Measurements from ENCODE around the gene FAM216A.
"Not testable (repeated sequence)": the region's sequence is repeated elsewhere in the genome, so short reads cannot be mapped to it uniquely, and the experiment has no call there.

The FAM216A gene, protein sequence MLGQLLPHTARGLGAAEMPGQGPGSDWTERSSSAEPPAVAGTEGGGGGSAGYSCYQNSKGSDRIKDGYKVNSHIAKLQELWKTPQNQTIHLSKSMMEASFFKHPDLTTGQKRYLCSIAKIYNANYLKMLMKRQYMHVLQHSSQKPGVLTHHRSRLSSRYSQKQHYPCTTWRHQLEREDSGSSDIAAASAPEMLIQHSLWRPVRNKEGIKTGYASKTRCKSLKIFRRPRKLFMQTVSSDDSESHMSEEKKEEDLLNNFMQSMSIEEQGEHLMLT

DNA sequence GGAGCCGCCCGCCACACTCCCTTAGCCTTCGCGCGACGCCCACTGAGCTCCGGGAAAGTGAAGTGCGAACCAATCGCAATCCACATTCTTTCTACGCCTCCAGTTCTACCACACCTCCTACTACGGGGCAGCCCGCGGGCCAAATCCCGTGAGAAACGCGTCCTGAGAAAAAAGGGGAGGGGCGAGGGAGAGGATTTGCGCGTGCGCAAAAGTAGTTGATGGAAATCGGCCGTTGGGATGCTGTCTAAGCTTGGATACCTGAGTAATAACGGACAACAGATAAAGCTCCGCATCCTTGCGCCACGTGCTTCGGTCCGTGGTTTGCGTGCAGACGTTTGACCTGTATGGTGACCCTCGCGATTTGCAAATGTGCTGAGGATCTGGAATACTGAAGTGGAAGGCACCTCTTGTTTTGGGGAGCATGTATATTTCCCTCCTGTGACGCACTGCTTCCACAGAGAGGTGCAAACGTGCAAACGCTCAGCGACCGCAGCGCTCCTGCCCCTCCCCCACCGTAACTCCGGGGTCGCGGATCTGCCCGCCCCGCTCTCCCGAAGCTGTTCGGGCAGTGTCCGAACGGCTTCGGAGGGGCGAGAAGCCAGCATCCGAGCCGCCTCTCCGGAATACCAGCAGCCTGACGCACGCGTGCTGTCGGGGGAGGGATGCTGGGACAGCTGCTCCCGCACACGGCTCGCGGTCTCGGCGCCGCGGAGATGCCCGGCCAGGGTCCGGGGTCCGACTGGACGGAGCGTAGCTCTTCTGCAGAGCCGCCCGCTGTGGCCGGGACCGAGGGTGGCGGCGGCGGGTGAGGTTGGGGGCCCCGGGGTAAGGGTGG lies at the start of gene FAM216A, which contains the start of gene GPN3:
Gene FAM216A (plus strand): TSS at position 632 of the 835 bp plus-strand sequence. CDS start 31 bp downstream, at position 663.
Gene GPN3 (minus strand): TSS at position 44 of the 835 bp plus-strand sequence. CDS start 54 bp downstream, outside the sequence.
- peak; percentile 96 for DNase-seq

DNA sequence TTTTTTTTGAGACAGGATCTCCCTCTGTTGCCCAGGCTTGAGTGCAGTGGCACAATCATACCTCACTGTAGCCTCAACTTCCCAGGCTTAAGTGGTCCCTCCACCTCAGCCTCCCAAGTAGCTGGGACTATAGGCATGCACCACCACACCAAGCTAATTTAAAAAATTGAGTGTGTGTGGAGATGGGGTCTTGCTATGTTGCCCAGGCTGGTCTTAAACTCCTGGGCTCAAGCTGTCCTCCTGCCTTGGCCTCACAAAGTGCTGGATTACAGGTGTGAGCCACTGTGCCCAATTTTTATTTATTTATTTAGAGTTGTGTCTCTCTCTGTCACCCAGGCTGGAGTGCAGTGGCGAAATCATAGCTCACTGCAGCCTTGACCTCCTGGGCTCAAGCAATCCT lies 48.0 kb upstream of the FAM216A start:
- DNase-seq: not testable (repeated sequence)

DNA sequence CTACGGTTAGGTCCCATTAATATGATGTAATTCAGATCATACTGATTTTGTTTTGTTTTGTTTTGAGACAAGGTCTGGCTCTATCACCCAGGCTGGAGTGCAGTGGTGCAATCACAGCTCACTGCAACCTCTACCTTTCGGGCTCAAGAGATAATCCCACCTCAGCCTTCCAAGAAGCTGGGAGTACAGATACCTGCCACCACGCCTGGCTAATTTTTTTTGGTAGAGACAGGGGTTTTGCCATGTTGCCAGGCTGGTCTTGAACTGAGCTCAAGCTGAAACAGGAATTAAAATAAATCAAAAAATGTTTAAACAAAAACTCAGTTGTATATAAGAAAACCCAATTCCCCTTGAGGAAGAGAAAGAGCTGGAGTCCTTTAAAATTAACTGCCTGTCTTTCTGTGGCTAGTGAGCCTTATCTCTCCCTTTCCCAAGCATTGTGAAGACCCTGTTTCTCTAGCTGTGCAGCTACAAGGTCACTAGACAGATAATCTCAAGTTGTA lies 47.4 kb upstream of the FAM216A start:
- DNase-seq: no peak

DNA sequence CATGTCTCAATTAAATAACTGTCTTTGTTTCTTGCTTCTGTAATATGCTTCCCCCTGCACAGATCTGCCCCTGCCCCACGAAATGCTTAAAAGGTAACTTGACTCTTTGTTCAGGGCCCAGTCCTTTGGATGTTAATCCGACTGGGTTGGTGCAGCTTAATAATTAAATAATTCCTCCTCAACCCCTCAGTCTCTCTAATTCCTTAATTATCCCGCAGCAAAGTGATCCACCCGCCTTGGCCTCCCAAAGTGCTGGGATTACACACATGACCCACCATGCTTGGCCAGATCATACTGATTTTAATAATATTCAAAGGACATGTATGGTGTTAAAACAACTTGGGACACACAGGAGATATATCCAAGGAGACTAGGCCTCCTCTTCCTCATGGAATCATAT lies 46.9 kb upstream of the FAM216A start:
- DNase-seq: no peak

DNA sequence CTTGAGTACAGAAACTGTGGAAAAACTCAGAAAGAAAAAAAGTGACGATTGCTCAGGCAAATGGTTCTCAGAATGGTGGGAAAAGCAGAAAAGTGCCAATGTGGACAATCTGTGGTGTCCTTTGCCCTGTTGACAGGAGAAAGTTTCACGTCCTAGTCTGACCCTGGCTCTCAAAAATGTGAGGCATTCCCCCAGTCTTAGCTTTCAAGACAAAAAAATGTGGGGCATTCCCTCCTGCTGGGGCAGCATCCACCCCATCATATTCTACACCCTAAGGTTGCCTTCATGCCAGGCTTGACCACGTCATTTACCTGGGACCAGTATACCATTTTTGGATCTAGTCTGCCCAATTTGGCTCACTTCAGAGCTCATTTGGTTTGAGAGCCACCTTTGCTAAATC lies 44.4 kb upstream of the FAM216A start:
- no peak for DNase-seq

DNA sequence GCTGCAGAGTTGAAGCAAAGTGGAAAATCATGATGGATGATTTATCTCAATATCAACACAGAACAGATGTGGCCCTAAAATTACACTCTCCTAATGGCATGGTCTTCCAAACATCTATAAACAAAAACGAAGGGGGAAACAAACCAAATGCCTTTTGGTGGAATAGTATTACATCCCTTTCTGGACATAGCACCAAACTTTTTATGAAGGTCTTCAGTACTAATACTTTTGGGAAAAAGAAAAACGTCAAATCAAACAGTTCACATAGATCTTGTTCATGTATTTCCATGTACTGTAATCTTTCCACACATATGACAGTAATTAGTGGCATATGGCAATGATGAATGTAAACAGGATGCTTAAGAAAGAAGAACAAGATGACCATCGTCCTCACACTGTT lies 42.2 kb upstream of the FAM216A start:
- no peak for DNase-seq

DNA sequence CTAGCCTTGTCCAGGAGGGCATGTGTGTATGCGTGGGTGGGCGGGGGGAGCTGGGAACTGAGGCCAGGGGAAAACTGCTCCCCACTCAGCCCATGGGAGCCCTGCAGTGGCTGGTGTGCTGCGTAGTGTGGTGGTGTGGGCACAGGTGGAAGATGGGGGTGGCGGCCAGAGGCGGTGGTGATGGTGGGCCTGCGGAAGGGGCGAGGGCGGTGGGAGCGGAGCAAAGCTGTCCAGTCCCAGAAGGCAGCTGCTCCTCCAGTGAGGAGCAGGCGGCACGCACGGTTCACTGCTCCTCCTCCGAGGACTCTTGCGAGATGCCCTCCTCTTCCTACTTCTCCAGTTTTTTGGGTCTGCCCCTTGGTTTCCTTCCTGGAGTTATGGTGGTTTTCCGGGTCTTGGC lies 39.0 kb upstream of the FAM216A start:
- not testable (repeated sequence) for DNase-seq

DNA sequence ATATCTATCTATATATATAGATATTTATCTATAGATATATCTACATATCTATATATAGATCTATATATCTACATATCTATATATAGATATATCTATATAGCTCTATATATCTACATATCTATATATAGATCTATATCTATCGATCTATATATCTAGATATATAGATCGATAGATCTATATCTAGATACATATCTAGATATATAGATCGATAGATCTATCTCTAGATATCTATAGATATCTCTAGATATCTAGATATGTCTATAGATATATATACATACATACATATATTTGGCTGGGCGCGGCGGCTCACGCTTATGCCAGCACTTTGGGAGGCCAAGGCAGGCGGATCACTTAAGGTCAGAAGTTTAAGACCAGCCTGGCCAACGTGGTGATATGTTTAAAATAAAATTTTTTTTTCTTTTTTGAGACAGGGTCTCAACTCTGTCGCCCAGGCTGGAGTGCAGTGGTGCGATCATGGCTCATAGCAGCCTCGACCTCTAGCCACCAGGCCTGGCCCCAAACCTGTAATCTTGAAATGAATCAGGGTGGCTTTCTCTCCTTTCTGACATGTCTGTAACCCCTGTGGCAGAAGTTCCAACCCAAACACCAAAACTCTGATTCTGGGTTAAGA lies 36.6 kb upstream of the FAM216A start:
- DNase-seq: no peak

DNA sequence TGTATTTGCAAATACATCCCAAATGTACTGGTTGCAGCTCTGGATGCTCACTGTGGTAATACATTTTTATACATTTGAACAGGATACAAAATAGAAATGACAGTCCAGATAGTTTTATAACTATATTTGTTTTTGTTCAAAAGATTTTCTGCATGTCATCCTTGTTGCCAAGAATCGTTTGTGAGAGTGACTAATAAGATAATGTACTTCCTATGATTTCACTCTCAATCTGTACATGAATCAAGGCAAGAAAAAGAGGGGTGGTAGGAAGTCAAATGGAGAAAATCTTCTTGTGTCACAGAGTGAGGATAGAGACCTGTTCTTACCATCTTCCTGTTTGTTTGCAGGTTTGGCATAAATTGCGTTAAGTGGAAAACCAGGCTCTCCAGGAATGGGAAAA lies 32.4 kb upstream of the FAM216A start:
- no peak for DNase-seq

DNA sequence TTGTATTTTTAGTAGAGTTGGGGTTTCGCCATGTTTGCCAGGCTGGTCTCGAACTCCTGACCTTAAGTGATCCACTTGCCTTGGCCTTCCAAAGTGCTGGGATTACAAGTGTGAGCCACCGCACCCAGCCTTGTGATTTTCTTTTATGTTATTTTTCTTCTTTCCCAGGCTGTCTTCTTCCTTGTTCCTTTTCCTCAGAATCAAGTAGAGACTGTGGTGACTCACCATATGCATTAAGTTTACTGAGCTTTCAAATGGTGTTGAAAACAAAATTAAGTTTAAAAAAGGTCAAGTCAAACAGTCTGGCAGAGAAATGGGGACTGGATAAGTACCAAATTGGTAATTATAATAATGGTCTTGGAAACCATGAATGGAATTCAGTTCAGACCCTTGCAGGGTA lies 24.2 kb upstream of the FAM216A start:
- DNase-seq: no peak

DNA sequence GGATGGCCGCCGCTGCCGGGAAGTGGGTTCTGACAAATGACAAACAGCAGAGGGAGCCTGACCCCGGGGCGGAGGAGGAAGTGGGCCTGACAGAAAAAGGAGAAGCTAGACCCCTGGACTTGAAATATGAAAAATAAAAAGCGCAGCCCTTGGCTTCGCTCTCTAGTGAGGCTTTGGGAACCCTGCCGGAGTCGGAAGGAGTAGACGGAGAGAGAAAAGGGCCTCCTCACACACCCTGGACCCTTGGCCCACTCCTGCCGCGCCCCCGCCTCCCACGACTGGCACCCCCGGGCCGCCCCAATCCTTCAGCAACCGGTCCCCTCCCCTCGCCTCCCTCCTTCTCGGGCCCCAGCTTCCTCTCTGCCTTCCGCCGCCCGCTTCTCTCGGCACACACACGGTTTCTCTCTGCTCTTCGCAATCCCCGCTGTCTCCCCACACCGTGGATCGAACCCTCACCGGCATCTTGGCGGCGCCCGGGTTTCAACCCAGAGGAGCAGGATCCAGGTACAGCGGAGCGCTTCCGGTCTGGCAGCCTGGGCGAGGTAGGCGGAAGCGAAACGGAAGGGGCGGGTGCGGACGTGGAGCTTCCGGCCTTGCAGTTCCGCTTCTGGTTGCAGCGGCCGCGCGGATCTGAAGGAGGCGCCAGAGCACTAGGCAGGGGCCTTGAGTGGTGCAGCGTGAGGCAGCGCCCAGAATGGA lies 18.7 kb upstream of the FAM216A start, which contains the start of gene ARPC3:
Gene ARPC3 (minus strand): TSS at position 539 of the 699 bp plus-strand sequence. CDS start 77 bp downstream, at position 462.
- DNase-seq: peak; percentile 96

DNA sequence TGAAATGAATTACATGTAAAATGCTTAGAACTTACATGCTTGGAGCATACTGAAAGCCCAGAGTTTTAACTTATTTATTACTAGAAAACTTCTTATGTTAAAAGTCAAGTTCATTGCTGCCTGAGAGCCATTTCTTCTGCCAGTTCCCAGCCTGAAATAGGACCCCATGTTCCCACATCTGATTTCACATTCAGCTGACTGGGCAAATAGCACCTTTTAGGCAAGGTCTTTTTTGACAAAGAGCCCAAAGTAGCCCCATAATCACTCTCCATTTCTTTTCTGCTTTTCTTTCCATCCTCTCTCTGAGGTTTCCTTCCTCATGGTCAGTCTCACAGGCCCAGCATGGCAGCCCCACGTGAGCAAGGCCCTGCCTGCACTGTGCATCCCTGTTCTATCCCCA lies 17.4 kb upstream of the FAM216A start:
- DNase-seq: no peak

DNA sequence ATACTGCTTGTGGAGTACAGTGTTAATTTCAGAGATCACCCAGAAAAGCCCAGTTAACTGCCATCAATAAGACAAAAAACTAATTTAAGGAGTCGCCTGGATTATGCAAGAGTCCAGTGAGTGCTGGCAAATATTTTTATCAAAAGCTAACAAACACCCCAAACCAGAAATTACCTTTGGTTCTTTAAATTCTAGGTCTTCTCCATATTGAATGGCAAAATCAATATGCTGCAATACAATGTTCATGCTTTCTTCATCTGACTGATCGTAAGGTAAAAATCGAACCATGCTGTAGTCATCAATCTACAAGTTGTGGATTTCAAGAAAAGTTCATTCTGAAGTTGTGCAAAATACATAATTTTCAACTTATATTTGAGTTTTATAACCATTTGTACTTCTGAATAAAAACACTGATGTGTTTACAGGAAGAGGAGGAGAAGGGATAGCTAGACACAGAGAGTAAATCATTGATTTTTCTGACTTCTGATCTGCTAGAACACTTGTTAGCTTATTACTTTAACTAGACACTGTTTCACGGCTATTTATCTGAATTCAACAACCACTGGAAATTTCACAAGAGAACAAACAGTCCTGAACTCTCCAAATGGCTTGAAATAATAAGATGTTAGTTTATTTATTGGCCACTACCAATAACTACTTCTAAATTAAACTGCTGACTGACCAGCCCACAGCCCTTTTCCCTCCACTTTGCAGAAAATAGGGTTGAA lies 14.9 kb upstream of the FAM216A start:
- DNase-seq: no peak

DNA sequence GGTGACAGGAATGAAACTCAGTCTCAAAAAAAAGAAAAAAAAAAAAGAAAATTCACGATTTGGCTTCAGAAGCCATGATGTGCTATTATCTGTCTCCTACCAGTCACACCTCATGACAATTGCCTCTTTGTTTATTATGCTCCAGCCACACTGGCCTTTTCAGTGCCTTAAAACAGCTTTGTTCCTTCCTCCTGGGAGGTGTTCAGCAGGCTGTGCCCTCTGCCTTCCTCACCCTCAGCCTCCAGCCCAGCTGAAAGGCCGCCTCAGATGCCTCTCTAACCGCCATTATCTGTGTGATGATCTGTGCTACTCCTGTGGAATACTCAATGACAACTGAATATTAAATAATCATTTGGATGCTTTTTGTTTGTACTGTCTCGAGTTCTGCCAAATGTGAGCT lies 9.9 kb upstream of the FAM216A start:
- no peak for DNase-seq

DNA sequence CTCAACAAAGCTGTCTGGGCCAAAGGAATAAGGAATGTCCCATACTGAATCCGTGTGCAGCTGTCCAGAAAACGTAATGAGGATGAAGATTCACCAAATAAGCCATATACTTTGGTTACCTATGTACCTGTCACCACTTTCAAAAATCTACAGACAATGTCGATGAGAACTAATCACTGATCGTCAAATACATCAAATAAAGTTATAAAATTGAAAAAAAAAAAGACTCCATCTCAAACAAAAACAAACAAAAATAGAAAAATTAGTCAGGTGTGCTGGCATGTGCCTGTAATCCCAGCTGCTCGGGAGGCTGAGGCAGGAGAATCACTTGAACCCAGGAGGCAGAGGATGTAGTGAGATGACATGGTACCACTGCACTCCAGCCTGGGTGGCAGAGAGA lies 7.5 kb upstream of the FAM216A start:
- not testable (repeated sequence) for DNase-seq

DNA sequence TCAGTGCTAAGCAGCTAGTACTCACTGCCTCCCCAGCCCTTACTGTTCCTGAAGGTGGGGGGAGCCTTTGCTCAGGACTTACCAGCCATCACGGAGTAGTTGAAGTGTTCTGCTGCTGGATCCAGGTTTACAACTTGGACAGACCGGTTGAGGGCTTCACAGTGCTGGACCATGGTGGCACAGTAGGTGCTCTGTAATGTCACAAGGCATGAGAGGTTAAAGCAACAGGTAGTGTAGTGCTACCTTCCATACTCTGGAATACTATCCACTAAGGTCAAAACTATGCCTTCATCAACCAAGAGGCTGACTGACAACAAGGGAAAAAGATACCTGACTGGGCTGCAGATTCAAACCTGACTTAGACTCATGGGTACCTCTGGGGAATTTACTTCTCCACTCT lies 3.6 kb upstream of the FAM216A start:
- DNase-seq: no peak

DNA sequence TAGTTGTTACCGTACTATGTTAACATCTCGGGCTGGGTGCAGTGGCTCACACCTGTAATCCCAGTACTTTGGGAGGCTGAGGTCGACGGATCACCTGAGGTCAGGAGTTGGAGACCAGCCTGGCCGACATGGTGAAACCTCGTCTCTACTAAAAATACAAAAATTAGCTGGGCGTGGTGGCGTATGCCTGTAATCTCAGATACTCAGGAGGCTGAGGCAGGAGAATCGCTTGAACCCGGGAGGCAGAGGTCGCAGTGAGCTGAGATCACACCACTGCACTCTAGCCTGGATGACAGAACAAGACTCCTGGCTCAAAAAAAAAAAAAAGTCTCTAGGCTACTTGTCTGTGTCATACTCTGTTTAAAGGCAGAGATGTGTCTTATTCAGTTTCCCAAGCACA lies 2.9 kb upstream of the FAM216A start:
- not testable (repeated sequence) for DNase-seq

DNA sequence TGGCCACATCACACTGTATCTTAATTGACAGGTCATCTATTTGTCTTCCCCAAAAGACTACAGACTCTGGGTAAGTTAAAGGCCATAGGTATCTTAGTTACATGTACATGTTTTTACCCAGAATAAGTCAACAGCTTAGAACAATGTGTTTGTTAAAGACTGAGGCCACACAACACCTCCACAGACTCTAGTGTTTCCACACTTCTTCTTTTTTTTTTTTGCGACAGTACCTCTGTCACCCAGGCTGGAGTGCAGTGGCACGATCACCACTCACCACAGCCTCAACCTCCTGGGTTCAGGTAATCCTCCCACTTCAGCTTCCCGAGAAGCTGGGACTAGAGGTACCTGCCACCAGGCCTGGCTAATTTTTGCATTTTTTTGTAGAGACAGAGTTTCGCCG lies 1.9 kb upstream of the FAM216A start:
- DNase-seq: no peak

DNA sequence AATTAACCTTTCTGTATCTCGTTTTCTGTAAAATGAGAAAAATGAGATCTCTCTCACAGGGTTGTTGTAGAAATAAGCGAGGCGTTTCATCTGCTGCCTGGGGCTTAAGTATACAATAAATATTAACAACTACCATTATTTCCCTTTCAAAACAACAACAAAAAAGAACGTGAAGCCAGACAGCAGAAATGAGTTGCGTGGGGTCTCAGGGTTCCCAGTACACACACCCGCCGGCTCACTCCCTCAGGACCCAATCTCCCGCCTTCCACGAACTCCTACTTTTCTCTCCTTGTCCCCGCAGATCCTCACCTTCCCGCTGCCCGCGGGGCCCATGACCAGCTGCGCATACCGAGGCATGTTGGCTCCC lies 815 bp upstream of the FAM216A start:
- no peak for DNase-seq

DNA sequence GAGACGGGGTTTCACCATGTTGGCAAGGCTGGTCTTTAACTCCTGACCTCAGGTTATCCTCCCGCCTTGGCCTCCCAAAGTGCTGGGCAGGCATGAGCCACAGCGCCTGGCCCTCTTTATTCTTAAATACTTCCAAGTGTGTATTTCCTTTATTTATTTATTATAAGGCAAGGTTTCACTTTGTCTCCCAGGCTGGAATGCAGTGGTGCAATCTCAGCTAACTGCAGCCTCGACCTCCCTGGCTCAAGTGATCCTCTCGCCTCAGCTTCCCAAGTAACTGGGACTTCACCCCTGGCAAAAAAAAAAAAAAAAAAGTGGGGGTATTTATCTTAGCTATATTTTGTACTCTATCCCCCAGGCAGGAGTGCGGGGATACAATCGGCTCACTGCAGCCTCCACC lies 6.8 kb downstream of the FAM216A start:
- no peak for DNase-seq

DNA sequence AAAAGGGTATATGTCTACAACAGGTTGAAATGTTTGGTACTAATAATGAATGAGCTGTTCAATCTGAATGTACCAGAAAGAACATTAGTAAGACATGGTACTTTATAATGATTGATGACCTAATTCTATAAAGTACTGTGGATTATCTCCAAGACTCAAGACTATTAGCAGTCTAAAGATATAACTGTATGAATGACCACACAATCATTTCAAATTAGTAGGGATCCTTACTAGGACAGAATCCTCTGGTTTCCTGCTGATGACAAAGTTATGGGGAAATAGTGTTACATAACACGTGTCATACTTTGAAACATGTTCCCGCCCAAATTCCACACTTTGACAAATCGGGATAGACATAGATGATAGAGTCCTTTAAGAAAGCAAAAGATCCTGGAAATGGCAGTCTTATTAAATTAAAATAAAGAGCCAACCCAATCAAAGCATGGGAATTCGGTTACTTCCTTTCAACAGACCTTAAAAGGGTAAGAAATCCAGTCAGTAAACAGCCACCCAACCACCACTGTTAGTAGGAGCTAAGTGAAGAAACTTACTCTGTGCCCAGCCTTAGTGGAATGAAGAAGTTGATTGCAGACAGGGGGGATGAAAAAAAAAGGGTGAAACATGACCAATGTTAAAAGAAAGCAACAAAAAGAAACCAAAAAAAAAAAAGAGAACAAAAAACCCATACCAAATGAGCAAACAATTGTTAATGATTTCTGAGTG lies 30.5 kb downstream of the FAM216A start:
- DNase-seq: no peak

DNA sequence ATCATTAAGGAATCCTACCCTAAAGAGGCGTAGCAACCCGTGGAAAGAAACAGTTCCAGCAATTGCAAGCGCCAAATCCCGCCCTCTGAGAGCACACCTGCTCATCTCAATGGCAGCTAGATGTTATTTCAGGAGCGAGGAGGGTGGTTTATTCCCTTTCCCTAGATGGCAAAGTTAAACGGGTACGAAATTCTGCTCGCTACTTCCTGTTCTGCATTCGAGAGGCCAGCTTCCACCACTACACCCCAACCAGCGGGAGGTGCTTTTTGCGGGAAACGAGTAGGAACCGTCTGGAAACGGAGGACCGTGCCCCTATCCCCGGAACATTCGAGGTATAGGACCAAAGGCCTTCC lies 32.7 kb downstream of the FAM216A start:
- peak; percentile 32 for DNase-seq
